Caco-2 (cell line): Measurements from ENCODE around the gene WDR45B. TPM values are rescaled to one million over a fixed set of nuclear protein-coding genes. Genes with fewer than 3 reads are reported as not detected.

ENCODE experiments used
- BruUV-seq: library from RNA; stranded (reverse); fragments of 400-500 nt; replicated peaks from 2 replicates; lab custom pipeline; 2021; lab: Mats Ljungman, UMichigan
- CTCF ChIA-PET: fragments of 300-600 bp; sonication (Branson Sonifier 250); formaldehyde crosslinking; loops from one replicate; lab custom pipeline; 2022; ENCODE audit warnings: antibody characterized with exemption; lab: Charles Lee
- POLR2A ChIA-PET: fragments of 300-600 bp; sonication (Branson Sonifier 250); formaldehyde crosslinking; loops from one replicate; lab custom pipeline; 2022; ENCODE audit warnings: antibody characterized with exemption; lab: Charles Lee
- DNase-seq, 2 experiments: peaks; one replicate each; pipeline versions ENCODE4 v3.0.0 to v3.0.0-alpha.2; 2020 to 2022
- H3K27me3 ChIP-seq: replicated peaks from 2 replicates; pipeline ENCODE4 v1.6.0; 2011; ENCODE audit warnings: low read length; ENCODE audit not compliant: control insufficient read depth, insufficient read depth
- H3K36me3 ChIP-seq: 2 replicates; pipeline ENCODE4 v1.5.1; 2011; ENCODE audit warnings: low read length; ENCODE audit not compliant: control insufficient read depth, insufficient read depth
- H3K4me1 ChIP-seq: fragments of 250-450 bp; sonication (Bioruptor Pico); 2 replicates; pipeline ENCODE4 v1.5.1; 2020; ENCODE audit warnings: mild to moderate bottlenecking
- H3K4me3 ChIP-seq: 2 replicates; pipeline ENCODE4 v1.5.1; 2011; ENCODE audit warnings: low read depth, mild to moderate bottlenecking, control low read depth, low read length
- H3K9me3 ChIP-seq: fragments of 250-450 bp; sonication (Bioruptor Pico); 2 replicates; pipeline ENCODE4 v1.5.1; 2020; ENCODE audit warnings: mild to moderate bottlenecking, moderate library complexity
- H3K27ac Mint-ChIP-seq: one replicate; pipeline ENCODE4 v1.8.0; 2022; ENCODE audit warnings: mixed read lengths; ENCODE audit not compliant: unreplicated experiment
- H3K27me3 Mint-ChIP-seq: one replicate; pipeline ENCODE4 v1.8.0; 2022; ENCODE audit warnings: mixed read lengths; ENCODE audit not compliant: insufficient read depth, unreplicated experiment
- H3K36me3 Mint-ChIP-seq: one replicate; pipeline ENCODE4 v1.8.0; 2022; ENCODE audit warnings: mild to moderate bottlenecking, mixed read lengths; ENCODE audit not compliant: insufficient read depth, unreplicated experiment
- H3K4me1 Mint-ChIP-seq: one replicate; pipeline ENCODE4 v1.8.0; 2022; ENCODE audit warnings: low read depth, mixed read lengths; ENCODE audit not compliant: unreplicated experiment
- H3K4me3 Mint-ChIP-seq: one replicate; pipeline ENCODE4 v1.8.0; 2022; ENCODE audit warnings: mild to moderate bottlenecking, moderate library complexity, mixed read lengths; ENCODE audit not compliant: unreplicated experiment
- H3K9me3 Mint-ChIP-seq: one replicate; pipeline ENCODE4 v1.8.0; 2022; ENCODE audit warnings: mixed read lengths; ENCODE audit not compliant: unreplicated experiment
- intact Hi-C: fragments of 100-400 bp; cut with micrococcal nuclease; formaldehyde crosslinking; loops from one replicate; pipeline ENCODE4 v1.10.0; 2022; ENCODE audit not compliant: unreplicated experiment
- total RNA-seq: library from RNA; stranded (reverse); gene quantifications from 2 replicates; pipeline ENCODE4 v1.2.3, GENCODE V29; 2022
- TF ChIP-seq, protein P1 (sequence below), 2 experiments: fragments of 200-600 bp in 1 of 2; IDR thresholded peaks; 1 replicate in 1 of 2; 2 replicates in 1 of 2; pipeline versions ENCODE4 v1.5.1 to v1.8.0; 2011 to 2022; ENCODE audit warnings: antibody characterized with exemption in 1 of 2, control low read depth in 1 of 2, inconsistent platforms in 1 of 2, low read depth in 1 of 2, low read length in 1 of 2, mild to moderate bottlenecking in 1 of 2, moderate library complexity in 1 of 2; ENCODE audit not compliant: insufficient read depth in 1 of 2, severe bottlenecking in 1 of 2, unreplicated experiment in 1 of 2

The WDR45B gene
- total RNA-seq, 1 experiment from 2014 or later, result 106 TPM

DNA sequence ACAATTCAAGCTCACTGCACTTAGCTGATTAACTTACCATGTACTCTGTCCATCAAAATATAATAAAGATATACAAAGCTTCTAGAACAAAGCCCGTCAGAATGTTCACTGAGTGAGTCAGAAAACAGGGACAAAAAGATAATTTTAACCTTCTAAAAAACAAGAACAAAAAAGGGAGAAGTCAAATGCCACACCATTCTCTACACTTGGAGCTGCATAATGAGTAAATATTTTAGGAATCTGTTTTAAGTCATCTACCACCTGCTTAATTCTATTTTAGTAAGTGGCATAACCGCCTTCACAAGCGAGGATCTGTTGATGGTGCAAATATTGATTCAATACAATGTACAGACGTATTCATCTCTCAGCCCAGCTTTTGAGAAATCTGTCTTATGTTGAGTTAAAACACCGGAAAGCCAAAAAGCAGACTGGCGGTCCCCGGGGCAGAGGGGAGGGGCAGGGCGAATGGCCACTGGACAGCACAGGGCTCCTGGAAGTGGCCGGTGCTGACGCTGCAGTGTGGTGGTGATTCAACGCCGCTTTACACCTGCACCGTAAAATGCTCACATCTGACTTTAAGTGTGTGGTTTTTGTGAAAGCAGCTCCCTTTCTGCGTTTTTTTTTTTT, 30.1 kb upstream of the WDR45B start:
- H3K4me3 Mint-ChIP-seq, result no peak overlapping the region
- peaks cover 9% of the 10 kb centered on the region for H3K9me3 Mint-ChIP-seq
- no peak for DNase-seq
- TF ChIP-seq, protein P1, sequence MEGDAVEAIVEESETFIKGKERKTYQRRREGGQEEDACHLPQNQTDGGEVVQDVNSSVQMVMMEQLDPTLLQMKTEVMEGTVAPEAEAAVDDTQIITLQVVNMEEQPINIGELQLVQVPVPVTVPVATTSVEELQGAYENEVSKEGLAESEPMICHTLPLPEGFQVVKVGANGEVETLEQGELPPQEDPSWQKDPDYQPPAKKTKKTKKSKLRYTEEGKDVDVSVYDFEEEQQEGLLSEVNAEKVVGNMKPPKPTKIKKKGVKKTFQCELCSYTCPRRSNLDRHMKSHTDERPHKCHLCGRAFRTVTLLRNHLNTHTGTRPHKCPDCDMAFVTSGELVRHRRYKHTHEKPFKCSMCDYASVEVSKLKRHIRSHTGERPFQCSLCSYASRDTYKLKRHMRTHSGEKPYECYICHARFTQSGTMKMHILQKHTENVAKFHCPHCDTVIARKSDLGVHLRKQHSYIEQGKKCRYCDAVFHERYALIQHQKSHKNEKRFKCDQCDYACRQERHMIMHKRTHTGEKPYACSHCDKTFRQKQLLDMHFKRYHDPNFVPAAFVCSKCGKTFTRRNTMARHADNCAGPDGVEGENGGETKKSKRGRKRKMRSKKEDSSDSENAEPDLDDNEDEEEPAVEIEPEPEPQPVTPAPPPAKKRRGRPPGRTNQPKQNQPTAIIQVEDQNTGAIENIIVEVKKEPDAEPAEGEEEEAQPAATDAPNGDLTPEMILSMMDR (IDR thresholded peaks at IDR 0.05; ENCODE audit: insufficient read depth in 1 of 2, low read depth in 1 of 2, low read length in 1 of 2, severe bottlenecking in 1 of 2, unreplicated experiment in 1 of 2), result no peak
- no peak overlapping the region for H3K27ac Mint-ChIP-seq
- Histone ChIP-seq H3K4me3 (no peak overlapping the region), H3K36me3 (no peaks in the 10 kb centered on the region), H3K9me3 (peaks cover 19% of the 10 kb centered on the region), H3K27me3 (no peaks in the 10 kb centered on the region), H3K4me1 (no peaks in the 10 kb centered on the region)
- H3K36me3 Mint-ChIP-seq, result no peaks in the 10 kb centered on the region
- CTCF ChIA-PET, result interaction anchor here (0.6 to 1.0 kb wide), 3 partner anchors 10 to 388 kb away, joined by 3 to 8 read pairs (median 6); no protein-coding TSS in a partner anchor
- POLR2A ChIA-PET, result no interaction called here
- no peaks in the 10 kb centered on the region for H3K27me3 Mint-ChIP-seq
- intact Hi-C loops, result no loop called here
- BruUV-seq, result no TSS peak
- H3K4me1 Mint-ChIP-seq, result no peaks in the 10 kb centered on the region

GRCh38 chr17:82677353-82677925, 29.2 kb upstream of the WDR45B start:
- Mint-ChIP-seq H3K27ac (no peak overlapping the region), H3K9me3 (peaks cover 12% of the 10 kb centered on the region)
- TF ChIP-seq, protein P1 (IDR thresholded peaks at IDR 0.05; ENCODE audit: insufficient read depth in 1 of 2, low read depth in 1 of 2, low read length in 1 of 2, severe bottlenecking in 1 of 2, unreplicated experiment in 1 of 2), result no peak

GRCh38 chr17:82675476-82676245, 27.4 kb upstream of the WDR45B start:
- intact Hi-C loops, result no loop called here
- Histone ChIP-seq H3K9me3 (peaks cover 4% of the 10 kb centered on the region; the same call in 1 of the 2 replicates), H3K27me3 (no peaks in the 10 kb centered on the region), H3K36me3 (no peaks in the 10 kb centered on the region), H3K4me1 (no peaks in the 10 kb centered on the region), H3K4me3 (no peak overlapping the region)
- no peak overlapping the region for H3K27ac Mint-ChIP-seq
- CTCF ChIA-PET, result no interaction called here
- no peaks in the 10 kb centered on the region for H3K36me3 Mint-ChIP-seq
- TF ChIP-seq, protein P1 (IDR thresholded peaks at IDR 0.05; ENCODE audit: insufficient read depth in 1 of 2, low read depth in 1 of 2, low read length in 1 of 2, severe bottlenecking in 1 of 2, unreplicated experiment in 1 of 2), result no peak
- POLR2A ChIA-PET, result no interaction called here
- BruUV-seq, result no TSS peak
- no peaks in the 10 kb centered on the region for H3K4me1 Mint-ChIP-seq
- no peak overlapping the region for H3K4me3 Mint-ChIP-seq
- H3K9me3 Mint-ChIP-seq, result peaks cover 20% of the 10 kb centered on the region
- DNase-seq, result no peak
- H3K27me3 Mint-ChIP-seq, result no peaks in the 10 kb centered on the region

More at GRCh38 chr17:82677353-82677925, 29.2 kb upstream of the WDR45B start:
- Mint-ChIP-seq H3K36me3 (no peaks in the 10 kb centered on the region), H3K4me1 (no peaks in the 10 kb centered on the region), H3K4me3 (no peak overlapping the region), H3K27me3 (no peaks in the 10 kb centered on the region)
- DNase-seq, result no peak
- ChIA-PET CTCF (interaction anchor here (1.0 kb wide), 1 partner anchor 9 kb away, joined by 3 read pairs; no protein-coding TSS in a partner anchor), POLR2A (no interaction called here)
- H3K9me3 ChIP-seq, result peaks cover 14% of the 10 kb centered on the region
- no peaks in the 10 kb centered on the region for H3K27me3 ChIP-seq
- H3K4me3 ChIP-seq, result no peak overlapping the region
- H3K4me1 ChIP-seq, result no peaks in the 10 kb centered on the region
- intact Hi-C loops, result no loop called here
- no peaks in the 10 kb centered on the region for H3K36me3 ChIP-seq
- BruUV-seq, result no TSS peak
